ENCODE results near the gene CSE1L. TPM values are rescaled to one million over a fixed set of nuclear protein-coding genes. Genes with fewer than 3 reads are reported as not detected.
A peak's percentile ranks its signal among the peaks of the same experiment; 100 is the strongest.
"Not testable (repeated sequence)": the region's sequence is repeated elsewhere in the genome, so short reads cannot be mapped to it uniquely, and the experiment has no call there.

CSE1L gene
- total and polyA plus RNA-seq, 4 donors, result 18.0 to 34.1 (median 24.6) TPM

DNA sequence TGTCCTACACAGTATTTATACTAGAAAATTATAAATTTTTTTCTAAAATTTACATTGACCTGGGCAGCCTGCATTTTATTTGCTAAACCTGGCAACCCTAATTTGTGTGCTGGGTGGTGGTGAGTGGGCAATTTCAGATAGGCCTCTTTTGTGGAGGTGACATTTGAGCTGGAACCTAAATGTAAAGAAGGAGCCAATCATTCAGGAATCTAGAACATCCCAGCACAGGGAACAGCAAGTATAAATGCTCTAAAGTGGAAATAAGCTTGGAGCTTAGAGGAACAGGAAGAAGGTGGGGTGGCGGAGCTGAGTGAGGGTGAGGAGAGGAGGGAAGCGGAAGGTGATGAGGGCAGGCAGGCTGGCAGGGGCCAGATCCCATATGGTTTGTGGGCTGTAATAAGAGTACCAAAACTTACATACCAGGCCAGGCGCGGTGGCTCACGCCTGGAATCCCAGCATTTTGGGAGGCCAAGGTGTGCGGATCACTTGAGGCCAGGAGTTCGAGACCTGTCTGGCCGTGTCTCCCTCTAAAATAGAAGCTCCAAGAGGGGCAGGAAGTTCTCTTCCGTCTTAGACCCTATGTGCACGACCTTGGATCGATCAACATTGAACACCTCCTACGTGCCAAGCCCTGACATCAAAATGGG is 549 bp upstream of the CSE1L start:
- no peaks in the 10 kb centered on the region for H3K4me1 ChIP-seq (ENCODE audit: control insufficient read depth in 1 of 2, insufficient read depth in 2 of 2, low read length in 2 of 2)
- 9 to 10% methylated on average over 12 of the region's 12 CpGs for WGBS, 2 donors
- no peaks in the 10 kb centered on the region for H3K9me3 ChIP-seq (ENCODE audit: control insufficient read depth, low read length)
- ATAC-seq (ENCODE audit: low FRiP score), result peak; percentile 2
- DNase-seq, result peak; percentile 69 to 79
- H3K27ac ChIP-seq (ENCODE audit: low read depth in 1 of 2, low read length in 2 of 2), result peak overlapping the region in 1 of 2 donors; percentile 16
- H3K4me3 ChIP-seq (ENCODE audit: low read length in 2 of 2), result peak overlapping the region; percentile 9 to 35
- H3K27me3 ChIP-seq (ENCODE audit: control insufficient read depth in 1 of 2, insufficient read depth in 2 of 2, low read length in 1 of 2), result no peaks in the 10 kb centered on the region
- intact Hi-C loops (cut with DNase I), result no loop called here
- no peaks in the 10 kb centered on the region for H3K36me3 ChIP-seq (ENCODE audit: control insufficient read depth in 1 of 2, insufficient read depth in 2 of 2, low read length in 1 of 2)

DNA sequence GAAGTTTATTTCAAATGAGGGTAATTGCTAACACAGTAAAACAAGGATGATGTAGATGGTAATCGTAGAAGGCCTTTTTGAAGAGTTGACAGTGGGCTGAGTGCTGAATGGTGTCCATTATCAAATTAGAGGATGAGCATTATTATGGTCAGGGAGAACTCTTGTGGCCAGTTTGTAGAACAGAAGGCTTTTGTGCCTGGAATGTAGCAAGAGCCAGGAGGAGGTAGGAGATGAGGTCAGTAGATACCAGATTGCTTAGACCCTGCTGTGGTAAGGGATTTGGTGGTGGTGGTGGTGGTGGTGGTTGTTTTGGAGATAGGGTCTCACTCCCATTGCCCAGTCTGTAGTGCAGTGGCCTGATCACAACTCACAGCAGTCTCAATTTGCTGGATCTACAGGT is 6.2 kb downstream of the CSE1L start:
- Histone ChIP-seq H3K9me3 (ENCODE audit: control insufficient read depth, low read length) (no peaks in the 10 kb centered on the region), H3K4me3 (ENCODE audit: low read length in 2 of 2) (no peak overlapping the region), H3K27ac (ENCODE audit: low read depth in 1 of 2, low read length in 2 of 2) (no peak overlapping the region), H3K4me1 (ENCODE audit: control insufficient read depth in 1 of 2, insufficient read depth in 2 of 2, low read length in 2 of 2) (peaks cover 0 to 3% of the 10 kb centered on the region in 2 donors), H3K36me3 (ENCODE audit: control insufficient read depth in 1 of 2, insufficient read depth in 2 of 2, low read length in 1 of 2) (no peaks in the 10 kb centered on the region), H3K27me3 (ENCODE audit: control insufficient read depth in 1 of 2, insufficient read depth in 2 of 2, low read length in 1 of 2) (no peaks in the 10 kb centered on the region)
- intact Hi-C loops (cut with DNase I), result no loop called here
- ATAC-seq (ENCODE audit: low FRiP score), result no peak
- 89 to 90% methylated on average over 1 of the region's 1 CpG for WGBS, 2 donors
- DNase-seq, result no peak

DNA sequence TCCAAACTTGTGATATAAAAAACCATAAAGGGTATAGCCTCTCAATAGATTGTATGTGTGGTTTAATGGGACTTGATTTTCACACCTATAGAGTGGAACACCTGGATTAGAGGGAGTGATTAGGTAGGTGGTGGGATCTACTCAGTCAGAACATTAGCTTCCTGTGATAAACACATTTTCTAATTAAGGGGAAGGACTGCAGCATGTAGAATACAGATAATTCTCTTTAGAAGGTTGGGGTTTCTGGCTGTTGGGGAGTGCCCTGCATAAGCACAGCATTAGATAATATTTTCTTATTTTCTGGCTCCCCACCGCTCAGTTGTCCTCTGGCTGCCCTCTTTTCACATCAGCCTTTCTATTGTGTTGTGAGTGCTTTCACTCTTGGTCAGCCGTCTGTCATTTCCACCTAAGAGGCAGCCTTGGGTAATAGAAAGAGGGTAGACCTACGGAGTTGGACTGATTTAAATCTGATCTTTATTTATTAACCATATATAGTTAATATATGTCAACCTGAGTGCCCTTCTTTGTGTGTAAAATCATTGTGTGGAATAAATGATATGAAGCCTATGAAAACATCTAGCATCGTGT is 8.0 kb downstream of the CSE1L start:
- WGBS, 2 donors, result 77 to 81% methylated on average over 4 of the region's 4 CpGs
- intact Hi-C loops (cut with DNase I), result no loop called here
- no peaks in the 10 kb centered on the region for H3K9me3 ChIP-seq (ENCODE audit: control insufficient read depth, low read length)
- ATAC-seq (ENCODE audit: low FRiP score) (no peak), DNase-seq (no peak)
- H3K4me3 ChIP-seq (ENCODE audit: low read length in 2 of 2), result no peak overlapping the region
- peaks cover 0 to 3% of the 10 kb centered on the region in 2 donors for H3K4me1 ChIP-seq (ENCODE audit: control insufficient read depth in 1 of 2, insufficient read depth in 2 of 2, low read length in 2 of 2)
- no peaks in the 10 kb centered on the region for H3K27me3 ChIP-seq (ENCODE audit: control insufficient read depth in 1 of 2, insufficient read depth in 2 of 2, low read length in 1 of 2)
- H3K36me3 ChIP-seq (ENCODE audit: control insufficient read depth in 1 of 2, insufficient read depth in 2 of 2, low read length in 1 of 2), result no peaks in the 10 kb centered on the region
- H3K27ac ChIP-seq (ENCODE audit: low read depth in 1 of 2, low read length in 2 of 2), result no peak overlapping the region

DNA sequence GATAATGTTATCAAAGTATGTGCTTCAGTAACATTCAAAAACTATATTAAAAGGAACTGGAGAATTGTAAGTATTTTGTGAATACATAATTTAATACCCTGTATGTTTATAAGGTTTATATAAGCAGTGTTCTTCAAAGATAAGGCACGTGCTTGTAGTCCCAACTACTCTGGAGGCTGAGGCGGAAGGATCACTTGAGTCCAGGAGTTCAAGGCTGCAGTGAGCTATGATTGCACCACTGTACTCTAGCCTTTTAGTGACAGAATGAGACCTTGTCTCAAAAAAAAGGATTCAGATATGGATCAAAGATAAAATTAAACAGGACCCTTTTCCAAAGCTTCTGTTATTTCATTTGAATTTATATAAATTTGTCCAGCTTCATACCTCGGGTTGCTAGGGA is 17.2 kb downstream of the CSE1L start:
- H3K36me3 ChIP-seq (ENCODE audit: control insufficient read depth in 1 of 2, insufficient read depth in 2 of 2, low read length in 1 of 2), result no peaks in the 10 kb centered on the region
- no peaks in the 10 kb centered on the region for H3K4me1 ChIP-seq (ENCODE audit: control insufficient read depth in 1 of 2, insufficient read depth in 2 of 2, low read length in 2 of 2)
- intact Hi-C loops (cut with DNase I), result no loop called here
- H3K9me3 ChIP-seq (ENCODE audit: control insufficient read depth, low read length), result no peaks in the 10 kb centered on the region
- 77 to 81% methylated on average over 3 of the region's 3 CpGs for WGBS, 2 donors
- no peak for ATAC-seq (ENCODE audit: low FRiP score)
- H3K27ac ChIP-seq (ENCODE audit: low read depth in 1 of 2, low read length in 2 of 2), result no peak overlapping the region
- no peak for DNase-seq
- H3K27me3 ChIP-seq (ENCODE audit: control insufficient read depth in 1 of 2, insufficient read depth in 2 of 2, low read length in 1 of 2), result no peaks in the 10 kb centered on the region
- H3K4me3 ChIP-seq (ENCODE audit: low read length in 2 of 2), result no peak overlapping the region

DNA sequence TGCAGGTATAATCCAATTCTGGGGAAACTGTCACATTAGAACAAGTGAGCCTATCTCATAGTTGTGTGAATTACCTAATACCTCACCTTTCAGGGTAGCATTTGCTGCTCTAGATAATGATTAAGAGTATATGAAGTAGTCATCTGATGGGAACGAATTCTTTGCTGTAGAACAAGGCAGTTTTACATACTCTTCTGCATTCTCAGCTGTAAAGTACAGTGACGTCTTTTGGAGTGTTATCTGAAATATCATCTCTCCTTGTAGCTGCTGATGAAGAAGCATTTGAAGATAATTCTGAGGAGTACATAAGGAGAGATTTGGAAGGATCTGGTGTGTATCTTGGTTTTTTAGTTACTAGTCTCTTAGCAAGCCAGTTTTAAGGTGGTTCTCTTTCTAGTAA is 28.4 kb downstream of the CSE1L start:
- intact Hi-C loops (cut with DNase I), result no loop called here
- Histone ChIP-seq H3K4me3 (ENCODE audit: low read length in 2 of 2) (no peak overlapping the region), H3K9me3 (ENCODE audit: control insufficient read depth, low read length) (no peaks in the 10 kb centered on the region), H3K27ac (ENCODE audit: low read depth in 1 of 2, low read length in 2 of 2) (no peak overlapping the region), H3K27me3 (ENCODE audit: control insufficient read depth in 1 of 2, insufficient read depth in 2 of 2, low read length in 1 of 2) (no peaks in the 10 kb centered on the region), H3K36me3 (ENCODE audit: control insufficient read depth in 1 of 2, insufficient read depth in 2 of 2, low read length in 1 of 2) (peaks cover 2 to 4% of the 10 kb centered on the region in 2 donors), H3K4me1 (ENCODE audit: control insufficient read depth in 1 of 2, insufficient read depth in 2 of 2, low read length in 2 of 2) (no peaks in the 10 kb centered on the region)
- 82 to 89% methylated on average over 2 of the region's 2 CpGs for WGBS, 2 donors
- ATAC-seq (ENCODE audit: low FRiP score) (no peak), DNase-seq (no peak)

DNA sequence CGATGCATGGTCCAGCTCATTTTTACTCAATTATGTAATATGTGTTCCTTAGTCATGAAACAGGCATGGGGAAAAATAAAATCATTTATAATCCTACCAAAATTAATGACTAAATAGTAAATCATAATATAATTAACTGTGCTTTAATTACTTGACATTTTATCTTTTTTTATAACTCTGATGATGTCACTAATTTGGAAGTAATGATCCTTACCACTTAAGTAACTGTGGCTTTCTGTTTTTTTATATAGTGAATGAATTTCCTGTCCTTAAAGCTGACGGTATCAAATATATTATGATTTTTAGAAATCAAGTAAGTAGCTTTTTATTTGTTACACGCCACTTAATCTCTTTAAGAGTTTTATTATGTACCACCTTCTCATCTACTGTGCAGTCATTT is 32.2 kb downstream of the CSE1L start:
- Histone ChIP-seq H3K9me3 (ENCODE audit: control insufficient read depth, low read length) (no peaks in the 10 kb centered on the region), H3K27ac (ENCODE audit: low read depth in 1 of 2, low read length in 2 of 2) (no peak overlapping the region), H3K27me3 (ENCODE audit: control insufficient read depth in 1 of 2, insufficient read depth in 2 of 2, low read length in 1 of 2) (no peaks in the 10 kb centered on the region), H3K36me3 (ENCODE audit: control insufficient read depth in 1 of 2, insufficient read depth in 2 of 2, low read length in 1 of 2) (peaks cover 2 to 5% of the 10 kb centered on the region in 2 donors), H3K4me3 (ENCODE audit: low read length in 2 of 2) (no peak overlapping the region), H3K4me1 (ENCODE audit: control insufficient read depth in 1 of 2, insufficient read depth in 2 of 2, low read length in 2 of 2) (no peaks in the 10 kb centered on the region)
- WGBS, 2 donors, result 62 to 72% methylated on average over 3 of the region's 3 CpGs
- ATAC-seq (ENCODE audit: low FRiP score) (no peak), DNase-seq (no peak)
- intact Hi-C loops (cut with DNase I), result no loop called here

DNA sequence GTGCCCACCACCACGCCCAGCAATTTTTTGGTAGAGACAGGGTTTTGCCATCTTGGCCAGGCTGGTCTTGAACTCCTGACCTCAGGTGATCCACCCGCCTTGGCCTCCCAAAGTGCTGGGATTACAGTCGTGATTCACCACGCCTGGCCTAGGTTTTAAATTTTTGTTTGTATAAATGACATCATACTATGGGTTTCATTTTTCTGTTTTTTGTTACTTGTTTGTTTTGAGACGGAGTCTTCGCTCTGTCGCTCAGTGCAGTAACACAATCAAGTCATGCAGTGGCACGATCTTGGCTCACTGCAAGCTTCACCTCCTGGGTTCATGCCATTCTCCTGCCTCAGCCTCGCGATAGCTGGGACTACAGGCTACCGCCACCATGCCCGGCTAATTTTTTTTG is 36.2 kb downstream of the CSE1L start:
- not testable (repeated sequence) for H3K27ac ChIP-seq (ENCODE audit: low read depth in 1 of 2, low read length in 2 of 2); DNase-seq; H3K4me1 ChIP-seq (ENCODE audit: control insufficient read depth in 1 of 2, insufficient read depth in 2 of 2, low read length in 2 of 2); ATAC-seq (ENCODE audit: low FRiP score); H3K27me3 ChIP-seq (ENCODE audit: control insufficient read depth in 1 of 2, insufficient read depth in 2 of 2, low read length in 1 of 2); H3K9me3 ChIP-seq (ENCODE audit: control insufficient read depth, low read length); H3K4me3 ChIP-seq (ENCODE audit: low read length in 2 of 2)
- WGBS, 2 donors, result 95 to 96% methylated on average over 12 of the region's 12 CpGs
- peaks cover 3 to 12% of the 10 kb centered on the region in 2 donors for H3K36me3 ChIP-seq (ENCODE audit: control insufficient read depth in 1 of 2, insufficient read depth in 2 of 2, low read length in 1 of 2)
- intact Hi-C loops (cut with DNase I), result loop anchor here in 1 of 2 donors (10.0 kb wide), 1 partner anchor 87 kb away; no protein-coding TSS in a partner anchor

DNA sequence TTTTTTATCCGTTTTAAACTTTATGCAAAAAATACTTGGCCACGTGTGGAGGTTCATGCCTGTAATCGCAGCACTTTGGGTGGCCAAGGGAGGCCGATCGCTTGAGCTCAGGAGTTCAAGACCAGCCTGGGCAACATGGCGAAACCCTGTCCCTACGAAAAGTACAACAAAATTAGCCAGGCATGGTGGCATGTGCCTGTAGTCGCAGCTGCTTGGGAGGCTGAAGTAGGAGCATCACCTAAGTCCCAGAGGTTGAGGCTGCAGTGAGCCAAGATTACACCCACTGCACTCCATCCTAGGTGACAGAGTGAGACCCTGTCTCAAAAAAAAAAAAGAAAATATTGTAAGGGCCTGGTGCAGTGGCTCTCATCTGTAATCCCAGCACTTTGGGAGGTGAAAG is 45.0 kb downstream of the CSE1L start:
- intact Hi-C loops (cut with DNase I), result no loop called here
- Histone ChIP-seq H3K4me1 (ENCODE audit: control insufficient read depth in 1 of 2, insufficient read depth in 2 of 2, low read length in 2 of 2) (no peaks in the 10 kb centered on the region), H3K27ac (ENCODE audit: low read depth in 1 of 2, low read length in 2 of 2) (no peak overlapping the region), H3K4me3 (ENCODE audit: low read length in 2 of 2) (no peak overlapping the region), H3K36me3 (ENCODE audit: control insufficient read depth in 1 of 2, insufficient read depth in 2 of 2, low read length in 1 of 2) (peaks cover 6 to 18% of the 10 kb centered on the region in 2 donors), H3K27me3 (ENCODE audit: control insufficient read depth in 1 of 2, insufficient read depth in 2 of 2, low read length in 1 of 2) (no peaks in the 10 kb centered on the region), H3K9me3 (ENCODE audit: control insufficient read depth, low read length) (no peaks in the 10 kb centered on the region)
- no peak for DNase-seq
- ATAC-seq (ENCODE audit: low FRiP score), result no peak
- WGBS, 2 donors, result 95% methylated on average over 8 of the region's 8 CpGs

DNA sequence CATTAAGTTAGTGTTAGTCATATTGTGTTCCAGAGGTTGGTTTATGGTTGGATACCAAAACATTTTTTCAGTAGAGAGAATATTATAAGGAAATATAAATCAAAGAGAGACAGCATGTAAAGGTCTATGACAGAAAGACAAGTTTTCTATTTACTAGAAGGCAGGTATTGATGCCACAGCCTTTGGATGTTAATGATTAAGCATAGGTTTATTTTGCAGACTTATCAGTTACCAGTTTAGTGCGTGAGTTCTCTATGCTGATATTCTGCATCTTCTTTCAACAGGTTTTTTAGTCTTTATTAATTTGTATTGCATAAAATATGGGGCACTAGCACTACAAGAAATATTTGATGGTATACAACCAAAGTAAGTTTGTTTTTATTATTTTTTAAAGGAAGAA is 45.6 kb downstream of the CSE1L start:
- no peaks in the 10 kb centered on the region for H3K27me3 ChIP-seq (ENCODE audit: control insufficient read depth in 1 of 2, insufficient read depth in 2 of 2, low read length in 1 of 2)
- no peaks in the 10 kb centered on the region for H3K4me1 ChIP-seq (ENCODE audit: control insufficient read depth in 1 of 2, insufficient read depth in 2 of 2, low read length in 2 of 2)
- no peaks in the 10 kb centered on the region for H3K9me3 ChIP-seq (ENCODE audit: control insufficient read depth, low read length)
- no peak overlapping the region for H3K27ac ChIP-seq (ENCODE audit: low read depth in 1 of 2, low read length in 2 of 2)
- 92 to 100% methylated on average over 1 of the region's 1 CpG for WGBS, 2 donors
- H3K4me3 ChIP-seq (ENCODE audit: low read length in 2 of 2), result no peak overlapping the region
- ATAC-seq (ENCODE audit: low FRiP score) (no peak), DNase-seq (no peak)
- intact Hi-C loops (cut with DNase I), result no loop called here
- peaks cover 7 to 17% of the 10 kb centered on the region in 2 donors for H3K36me3 ChIP-seq (ENCODE audit: control insufficient read depth in 1 of 2, insufficient read depth in 2 of 2, low read length in 1 of 2)
